IPS DF 4.7 (cell line): ENCODE measurements around the gene DSG2.
"Not testable (repeated sequence)": the region's sequence is repeated elsewhere in the genome, so short reads cannot be mapped to it uniquely, and the experiment has no call there.

ENCODE experiments used
- DNase-seq: peaks from one replicate; pipeline ENCODE4 v3.0.0-alpha.2; 2013; ENCODE audit warnings: low spot score; ENCODE audit errors: extremely low read depth

DSG2 gene

GRCh38 chr18:31500051-31500688 lies 2.2 kb downstream of the DSG2 start:
- no peak for DNase-seq

- DNase-seq, result no peak
Measured at GRCh38 chr18:31503011-31503410, 5.0 kb downstream of the DSG2 start.

GRCh38 chr18:31504455-31505147 lies 6.6 kb downstream of the DSG2 start:
- DNase-seq, result no peak

- DNase-seq, result no peak
Measured at GRCh38 chr18:31505156-31505555, 7.2 kb downstream of the DSG2 start.

GRCh38 chr18:31506024-31506742 lies 8.2 kb downstream of the DSG2 start:
- no peak for DNase-seq

GRCh38 chr18:31507124-31507523 lies 9.1 kb downstream of the DSG2 start:
- not testable (repeated sequence) for DNase-seq

GRCh38 chr18:31508781-31509180 lies 10.8 kb downstream of the DSG2 start:
- no peak for DNase-seq

GRCh38 chr18:31509571-31509970 lies 11.6 kb downstream of the DSG2 start:
- no peak for DNase-seq

- no peak for DNase-seq
Measured at GRCh38 chr18:31510319-31510718, 12.3 kb downstream of the DSG2 start.

- DNase-seq, result no peak
Measured at GRCh38 chr18:31511098-31511497, 13.1 kb downstream of the DSG2 start.

GRCh38 chr18:31512203-31512764 lies 14.3 kb downstream of the DSG2 start:
- no peak for DNase-seq

- no peak for DNase-seq
Measured at GRCh38 chr18:31513189-31513935, 15.4 kb downstream of the DSG2 start.

- DNase-seq, result no peak
Measured at GRCh38 chr18:31516437-31516836, 18.5 kb downstream of the DSG2 start.

GRCh38 chr18:31526374-31526773 lies 28.4 kb downstream of the DSG2 start:
- DNase-seq, result no peak

GRCh38 chr18:31533236-31533635 lies 35.3 kb downstream of the DSG2 start:
- DNase-seq, result no peak

- DNase-seq, result no peak
Measured at GRCh38 chr18:31538837-31539236, 40.9 kb downstream of the DSG2 start.

- DNase-seq, result no peak
Measured at GRCh38 chr18:31546476-31546875, 48.5 kb downstream of the DSG2 start.

GRCh38 chr18:31548853-31549252 lies 50.9 kb downstream of the DSG2 start:
- no peak for DNase-seq

- DNase-seq, result no peak
Measured at GRCh38 chr18:31549416-31549815, 51.4 kb downstream of the DSG2 start.

- DNase-seq, result no peak
Measured at GRCh38 chr18:31551883-31552282, 53.9 kb downstream of the DSG2 start.

- no peak for DNase-seq
Measured at GRCh38 chr18:31553800-31554199, 55.8 kb downstream of the DSG2 start.

GRCh38 chr18:31554776-31555175 lies 56.8 kb downstream of the DSG2 start:
- no peak for DNase-seq
